Measurements from ENCODE around the gene TNIP1. TPM values are rescaled to one million over a fixed set of nuclear protein-coding genes. Genes with fewer than 3 reads are reported as not detected.
A peak's percentile ranks its signal among the peaks of the same experiment; 100 is the strongest.

Gene TNIP1, protein sequence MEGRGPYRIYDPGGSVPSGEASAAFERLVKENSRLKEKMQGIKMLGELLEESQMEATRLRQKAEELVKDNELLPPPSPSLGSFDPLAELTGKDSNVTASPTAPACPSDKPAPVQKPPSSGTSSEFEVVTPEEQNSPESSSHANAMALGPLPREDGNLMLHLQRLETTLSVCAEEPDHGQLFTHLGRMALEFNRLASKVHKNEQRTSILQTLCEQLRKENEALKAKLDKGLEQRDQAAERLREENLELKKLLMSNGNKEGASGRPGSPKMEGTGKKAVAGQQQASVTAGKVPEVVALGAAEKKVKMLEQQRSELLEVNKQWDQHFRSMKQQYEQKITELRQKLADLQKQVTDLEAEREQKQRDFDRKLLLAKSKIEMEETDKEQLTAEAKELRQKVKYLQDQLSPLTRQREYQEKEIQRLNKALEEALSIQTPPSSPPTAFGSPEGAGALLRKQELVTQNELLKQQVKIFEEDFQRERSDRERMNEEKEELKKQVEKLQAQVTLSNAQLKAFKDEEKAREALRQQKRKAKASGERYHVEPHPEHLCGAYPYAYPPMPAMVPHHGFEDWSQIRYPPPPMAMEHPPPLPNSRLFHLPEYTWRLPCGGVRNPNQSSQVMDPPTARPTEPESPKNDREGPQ
- total RNA-seq (2022) (62.7 and 65.7 TPM in 2 replicates), Bru-seq, nascent RNA (percentile 66 among the genes with signal in this experiment), BruChase-seq, experiment 1, labeled RNA remaining after a 2-hour chase (percentile 58 among the genes with signal in this experiment), BruChase-seq, experiment 2, labeled RNA remaining after a 6-hour chase (percentile 63 among the genes with signal in this experiment)
- long read RNA-seq, transcript TNIP1-208 (17 exons, 2,680 nt) = minor isoform, 13 of 69 reads
- long read RNA-seq, transcript TNIP1-211 (18 exons, 2,274 nt) = major isoform, 33 of 69 reads
- long read RNA-seq, partial matches to known transcripts = 9 of 69 reads
- long read RNA-seq, other reads (novel, unspliced or antisense) = 7 of 69 reads

DNA sequence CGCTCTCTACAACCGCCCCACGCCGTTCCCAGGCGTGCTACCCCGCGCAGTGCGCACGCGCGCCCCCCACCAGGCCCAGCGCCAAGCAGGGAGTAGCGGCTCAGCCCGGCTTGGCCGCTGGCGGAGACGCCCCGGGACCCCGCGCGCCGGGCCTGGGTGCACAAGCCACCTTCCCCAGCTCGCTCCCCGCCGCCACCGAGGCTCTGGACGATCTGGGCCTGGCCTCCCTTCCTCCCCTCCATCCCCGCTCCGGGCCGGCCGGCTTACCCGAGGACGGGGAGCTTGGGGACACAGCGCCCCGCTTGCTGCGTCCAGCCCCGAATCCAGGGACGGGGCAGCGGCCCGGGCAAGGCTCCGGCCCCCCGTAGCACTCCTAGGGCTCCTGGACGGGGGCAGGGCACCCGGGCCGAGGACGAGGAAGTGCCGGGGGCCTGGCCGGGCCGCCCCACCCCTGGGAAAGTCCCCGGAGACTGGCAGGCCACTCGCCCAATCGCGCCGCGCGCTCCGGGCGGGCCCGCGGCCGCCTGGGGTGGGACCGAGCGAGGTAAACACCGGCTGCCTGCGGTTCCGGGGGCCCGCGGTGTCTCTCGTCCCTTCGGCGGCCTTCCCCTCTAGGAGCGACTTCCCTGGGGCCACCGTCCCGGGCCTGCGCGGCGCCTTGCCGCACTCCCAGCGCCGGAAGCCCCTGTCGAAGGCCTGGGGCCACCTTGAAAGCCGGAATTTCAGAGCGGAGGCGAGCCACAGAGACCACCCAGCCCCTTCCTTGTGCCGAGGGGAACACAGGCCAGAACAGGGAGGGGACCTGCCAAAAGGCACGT, at the start of gene TNIP1:
TNIP1 (minus strand) TSS at position 422 of the 818 bp plus-strand sequence. CDS start 15,939 bp downstream, outside the sequence.
- Histone ChIP-seq H3K36me3 (ENCODE audit: control insufficient read depth, insufficient read depth, low read length) (no peaks in the 10 kb centered on the region), H3K4me3 (ENCODE audit: low read depth, low read length) (peak within 1 kb of the TSS; percentile 62), H3K4me1 (peaks cover 14% of the 10 kb centered on the region), H3K9me3 (no peaks in the 10 kb centered on the region), H3K27me3 (replicated peaks; ENCODE audit: control insufficient read depth, insufficient read depth, low read length) (no peaks in the 10 kb centered on the region)
- ChIA-PET CTCF (interaction anchor here (1.2 to 1.5 kb wide), 3 partner anchors 30 to 46 kb away, joined by 3 to 6 read pairs (median 5); no protein-coding TSS in a partner anchor), POLR2A (interaction anchor here (0.6 to 1.1 kb wide), 2 partner anchors 9 to 29 kb away, joined by 3 read pairs; no protein-coding TSS in a partner anchor)
- H3K4me1 Mint-ChIP-seq (ENCODE audit: low read depth, unreplicated experiment) = peaks cover 41% of the 10 kb centered on the region
- no peaks in the 10 kb centered on the region for H3K27me3 Mint-ChIP-seq (ENCODE audit: insufficient read depth, unreplicated experiment)
- no peaks in the 10 kb centered on the region for H3K9me3 Mint-ChIP-seq (ENCODE audit: unreplicated experiment)
- DNase-seq = peak; percentile 93 to 97
- BruUV-seq (replicated peaks) = no TSS peak
- peak within 1 kb of the TSS; percentile 74 for H3K4me3 Mint-ChIP-seq (ENCODE audit: unreplicated experiment)
- TF ChIP-seq, protein P1, sequence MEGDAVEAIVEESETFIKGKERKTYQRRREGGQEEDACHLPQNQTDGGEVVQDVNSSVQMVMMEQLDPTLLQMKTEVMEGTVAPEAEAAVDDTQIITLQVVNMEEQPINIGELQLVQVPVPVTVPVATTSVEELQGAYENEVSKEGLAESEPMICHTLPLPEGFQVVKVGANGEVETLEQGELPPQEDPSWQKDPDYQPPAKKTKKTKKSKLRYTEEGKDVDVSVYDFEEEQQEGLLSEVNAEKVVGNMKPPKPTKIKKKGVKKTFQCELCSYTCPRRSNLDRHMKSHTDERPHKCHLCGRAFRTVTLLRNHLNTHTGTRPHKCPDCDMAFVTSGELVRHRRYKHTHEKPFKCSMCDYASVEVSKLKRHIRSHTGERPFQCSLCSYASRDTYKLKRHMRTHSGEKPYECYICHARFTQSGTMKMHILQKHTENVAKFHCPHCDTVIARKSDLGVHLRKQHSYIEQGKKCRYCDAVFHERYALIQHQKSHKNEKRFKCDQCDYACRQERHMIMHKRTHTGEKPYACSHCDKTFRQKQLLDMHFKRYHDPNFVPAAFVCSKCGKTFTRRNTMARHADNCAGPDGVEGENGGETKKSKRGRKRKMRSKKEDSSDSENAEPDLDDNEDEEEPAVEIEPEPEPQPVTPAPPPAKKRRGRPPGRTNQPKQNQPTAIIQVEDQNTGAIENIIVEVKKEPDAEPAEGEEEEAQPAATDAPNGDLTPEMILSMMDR (IDR thresholded peaks at IDR 0.05; ENCODE audit: insufficient read depth in 1 of 2, low read depth in 1 of 2, low read length in 1 of 2, severe bottlenecking in 1 of 2, unreplicated experiment in 1 of 2) = no peak
- H3K36me3 Mint-ChIP-seq (ENCODE audit: insufficient read depth, unreplicated experiment) = peaks cover 11% of the 10 kb centered on the region
- H3K27ac Mint-ChIP-seq (ENCODE audit: unreplicated experiment) = peak within 1 kb of the TSS; percentile 70
- intact Hi-C loops (cut with micrococcal nuclease; ENCODE audit: unreplicated experiment) = loop anchor here (1.0 to 2.0 kb wide), 4 partner anchors 9 to 34 kb away; no protein-coding TSS in a partner anchor

DNA sequence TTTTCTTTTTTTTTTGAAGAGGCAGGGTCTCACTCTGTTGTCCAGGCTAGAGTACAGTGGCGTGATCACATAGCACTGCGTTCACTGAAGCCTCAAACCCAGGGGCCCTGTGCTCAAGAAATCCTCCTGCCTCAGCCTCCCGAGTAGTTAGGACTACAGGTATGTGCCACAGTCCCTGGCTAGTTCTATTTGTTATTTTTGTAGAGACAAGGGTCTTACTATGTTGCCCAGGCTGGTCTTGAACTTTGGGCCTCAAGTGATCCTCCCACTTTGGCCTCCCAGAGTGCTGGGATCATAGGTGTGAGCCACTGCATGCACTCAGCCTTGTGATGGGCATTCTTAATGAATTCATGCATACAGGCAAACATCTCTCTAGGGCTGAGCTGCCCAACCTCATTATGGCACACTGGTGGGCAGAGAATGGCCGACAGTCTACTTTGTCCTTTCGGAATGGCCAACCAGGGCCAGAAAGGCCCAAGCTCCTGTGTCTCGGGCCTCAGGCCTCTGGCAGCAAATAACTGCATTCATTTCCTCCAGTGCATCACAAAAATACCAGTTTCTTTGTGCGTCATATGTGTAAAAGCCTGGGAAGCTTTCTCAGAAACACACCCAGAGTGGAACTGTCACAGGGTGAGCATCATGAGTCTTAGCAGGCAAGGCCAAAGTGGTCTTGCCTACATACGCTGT, 49.5 kb upstream of the TNIP1 start:
- peaks cover 22% of the 10 kb centered on the region for H3K4me1 ChIP-seq
- TF ChIP-seq, protein P1 (IDR thresholded peaks at IDR 0.05; ENCODE audit: insufficient read depth in 1 of 2, low read depth in 1 of 2, low read length in 1 of 2, severe bottlenecking in 1 of 2, unreplicated experiment in 1 of 2) = no peak
- H3K4me3 Mint-ChIP-seq (ENCODE audit: unreplicated experiment) = no peak overlapping the region
- no peak overlapping the region for H3K4me3 ChIP-seq (ENCODE audit: low read depth, low read length)
- H3K27ac Mint-ChIP-seq (ENCODE audit: unreplicated experiment) = peak overlapping the region; percentile 90
- H3K36me3 Mint-ChIP-seq (ENCODE audit: insufficient read depth, unreplicated experiment) = peaks cover 7% of the 10 kb centered on the region
- intact Hi-C loops (cut with micrococcal nuclease; ENCODE audit: unreplicated experiment) = no loop called here
- no peaks in the 10 kb centered on the region for H3K36me3 ChIP-seq (ENCODE audit: control insufficient read depth, insufficient read depth, low read length)
- no peak for DNase-seq
- no peaks in the 10 kb centered on the region for H3K9me3 Mint-ChIP-seq (ENCODE audit: unreplicated experiment)
- ChIA-PET CTCF (interaction anchor here (0.8 to 2.9 kb wide), 5 partner anchors 20 to 109 kb away, joined by 4 to 19 read pairs (median 5); partner anchors contain the start of gene ANXA6), POLR2A (interaction anchor here (2.0 kb wide), 1 partner anchor 27 kb away, joined by 15 read pairs; the partner anchor contains the start of gene ANXA6)
- peaks cover 8% of the 10 kb centered on the region for H3K4me1 Mint-ChIP-seq (ENCODE audit: low read depth, unreplicated experiment)
- BruUV-seq (replicated peaks) = TSS peak; percentile 44
- H3K27me3 Mint-ChIP-seq (ENCODE audit: insufficient read depth, unreplicated experiment) = no peaks in the 10 kb centered on the region
- H3K27me3 ChIP-seq (replicated peaks; ENCODE audit: control insufficient read depth, insufficient read depth, low read length) = no peaks in the 10 kb centered on the region
- no peaks in the 10 kb centered on the region for H3K9me3 ChIP-seq

Measured in Caco-2 (cell line).